HFFc6 (cell line): ENCODE results near the gene ITGA8. TPM values are rescaled to one million over a fixed set of nuclear protein-coding genes. Genes with fewer than 3 reads are reported as not detected.
"Not testable (repeated sequence)": the region's sequence is repeated elsewhere in the genome, so short reads cannot be mapped to it uniquely, and the experiment has no call there.

Source experiments
- DNase-seq: peaks from one replicate; pipeline ENCODE4 v3.0.0-alpha.2; 2018
- H3K27ac Mint-ChIP-seq: 2 replicates; pipeline ENCODE4 v1.8.0; 2020; ENCODE audit warnings: mild to moderate bottlenecking, mixed read lengths
- H3K27me3 Mint-ChIP-seq: 2 replicates; pipeline ENCODE4 v1.8.0; 2021; ENCODE audit warnings: mild to moderate bottlenecking, moderate library complexity, mixed read lengths; ENCODE audit not compliant: insufficient read depth
- H3K36me3 Mint-ChIP-seq: 2 replicates; pipeline ENCODE4 v1.8.0; 2021; ENCODE audit warnings: low read depth, mixed read lengths
- H3K4me1 Mint-ChIP-seq: 2 replicates; pipeline ENCODE4 v1.8.0; 2020; ENCODE audit warnings: low read depth, mixed read lengths
- H3K4me3 Mint-ChIP-seq: 2 replicates; pipeline ENCODE4 v1.8.0; 2020; ENCODE audit warnings: mild to moderate bottlenecking, moderate library complexity, mixed read lengths
- H3K9me3 Mint-ChIP-seq: 2 replicates; pipeline ENCODE4 v1.8.0; 2020; ENCODE audit warnings: mild to moderate bottlenecking, mixed read lengths
- CTCF ChIP-seq: fragments of 200-600 bp; sonication (generic); IDR thresholded peaks from 2 replicates; pipeline ENCODE4 v1.5.0; 2021; ENCODE audit warnings: antibody characterized with exemption, mild to moderate bottlenecking
- long read RNA-seq: library from polyadenylated mRNA; unstranded; transcript quantifications from one replicate; pipeline ENCODE4 v2.0.0, GENCODE V29; 2019
- total RNA-seq, 6 experiments: library from RNA; stranded (reverse); fragmentation: NEBNext Ultra II Directional; extraction: Animal tissue kit (Norgen Biotek cat#: 25700); gene quantifications; 2 replicates in 1 of 6; 3 replicates in 5 of 6; pipeline ENCODE4 v1.2.3, GENCODE V29; 2021

The ITGA8 gene
- not detected for total RNA-seq
- long read RNA-seq, result 0 reads

GRCh38 chr10:15719899-15720634, at the start of gene ITGA8:
Gene ITGA8, minus strand, starts transcription at chr10:15719922. Its CDS starts 151 bp downstream, at chr10:15719771.
- Mint-ChIP-seq H3K4me1 (peaks cover 6% of the 10 kb centered on the region), H3K27me3 (peaks cover 38% of the 10 kb centered on the region), H3K9me3 (no peaks in the 10 kb centered on the region), H3K27ac (no peak within 1 kb of the TSS), H3K4me3 (no peak within 1 kb of the TSS; the same call in 1 of the 2 replicates), H3K36me3 (no peaks in the 10 kb centered on the region)
- TF ChIP-seq CTCF, result peak; percentile 67
- DNase-seq, result no peak

GRCh38 chr10:15764892-15765454, 45.3 kb upstream of the ITGA8 start:
- no peak for DNase-seq
- no peak for TF ChIP-seq CTCF
- Mint-ChIP-seq H3K27me3 (peaks cover 4% of the 10 kb centered on the region), H3K9me3 (no peaks in the 10 kb centered on the region), H3K4me3 (no peak overlapping the region), H3K4me1 (no peaks in the 10 kb centered on the region), H3K36me3 (no peaks in the 10 kb centered on the region), H3K27ac (no peak overlapping the region)

GRCh38 chr10:15763006-15763405, 43.3 kb upstream of the ITGA8 start:
- H3K27me3 Mint-ChIP-seq, result peaks cover 15% of the 10 kb centered on the region
- H3K4me3 Mint-ChIP-seq, result no peak overlapping the region
- no peak for TF ChIP-seq CTCF
- H3K27ac Mint-ChIP-seq, result no peak overlapping the region
- H3K9me3 Mint-ChIP-seq, result no peaks in the 10 kb centered on the region
- no peaks in the 10 kb centered on the region for H3K36me3 Mint-ChIP-seq
- no peaks in the 10 kb centered on the region for H3K4me1 Mint-ChIP-seq
- DNase-seq, result no peak

- DNase-seq, result not testable (repeated sequence)
These were observed 42.5 kb upstream of the ITGA8 start for GRCh38 chr10:15762239-15762638.

GRCh38 chr10:15761224-15761623, 41.5 kb upstream of the ITGA8 start:
- H3K27me3 Mint-ChIP-seq, result peaks cover 19% of the 10 kb centered on the region
- DNase-seq, H3K4me3 Mint-ChIP-seq, H3K36me3 Mint-ChIP-seq, H3K27ac Mint-ChIP-seq, H3K9me3 Mint-ChIP-seq, H3K4me1 Mint-ChIP-seq: not testable (repeated sequence)

More at GRCh38 chr10:15762239-15762638, 42.5 kb upstream of the ITGA8 start:
- not testable (repeated sequence) for H3K4me1 Mint-ChIP-seq, H3K27ac Mint-ChIP-seq, H3K9me3 Mint-ChIP-seq, H3K36me3 Mint-ChIP-seq, H3K4me3 Mint-ChIP-seq
- peaks cover 15% of the 10 kb centered on the region for H3K27me3 Mint-ChIP-seq

- Mint-ChIP-seq H3K4me1 (no peaks in the 10 kb centered on the region), H3K27me3 (peaks cover 23% of the 10 kb centered on the region), H3K27ac (no peak overlapping the region), H3K9me3 (no peaks in the 10 kb centered on the region), H3K4me3 (no peak overlapping the region), H3K36me3 (no peaks in the 10 kb centered on the region)
- no peak for TF ChIP-seq CTCF
- no peak for DNase-seq
These were observed 41.0 kb upstream of the ITGA8 start for GRCh38 chr10:15760681-15761080.
